ENCODE measurements around the gene SLC22A4.

Gene SLC22A4

DNA sequence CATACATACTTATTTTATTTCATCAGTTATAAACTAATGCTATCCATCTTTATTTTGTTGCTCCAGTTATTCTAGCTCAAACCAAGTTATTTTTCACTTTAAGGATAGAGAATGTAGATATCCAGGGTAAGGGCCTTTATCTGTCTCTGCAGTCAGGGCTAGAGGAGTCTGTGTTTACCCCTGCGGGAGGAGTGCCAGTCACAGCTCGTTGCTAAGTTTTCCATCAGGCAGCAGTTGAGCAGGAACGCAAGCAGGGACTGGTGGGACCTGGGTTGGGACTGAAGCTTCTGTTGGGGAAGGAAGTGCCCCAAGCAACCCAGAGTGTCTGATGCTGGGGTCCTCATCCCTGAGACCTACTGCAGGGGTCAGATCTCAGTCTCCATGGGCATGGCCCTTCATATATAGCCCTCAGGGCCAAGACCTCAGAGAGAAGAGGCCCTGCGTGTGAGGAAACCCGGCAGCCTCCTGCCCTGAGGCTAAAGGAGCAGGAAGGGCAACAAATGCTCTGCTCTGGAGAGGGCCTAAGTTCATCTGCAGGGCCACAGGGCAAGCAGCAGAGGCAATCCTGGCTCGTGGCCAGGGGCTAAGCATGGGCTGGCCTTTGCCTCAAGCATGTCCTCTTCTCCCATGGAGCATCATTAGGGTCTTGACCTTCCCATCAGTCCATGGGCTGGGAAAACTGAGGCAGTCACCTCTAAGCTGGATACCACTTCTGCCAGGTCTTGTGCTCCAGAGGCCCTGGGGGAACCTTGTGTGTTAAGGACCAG lies 6.6 kb downstream of the SLC22A4 start:
- DNase-seq (ENCODE audit: low read depth), result no peak

DNA sequence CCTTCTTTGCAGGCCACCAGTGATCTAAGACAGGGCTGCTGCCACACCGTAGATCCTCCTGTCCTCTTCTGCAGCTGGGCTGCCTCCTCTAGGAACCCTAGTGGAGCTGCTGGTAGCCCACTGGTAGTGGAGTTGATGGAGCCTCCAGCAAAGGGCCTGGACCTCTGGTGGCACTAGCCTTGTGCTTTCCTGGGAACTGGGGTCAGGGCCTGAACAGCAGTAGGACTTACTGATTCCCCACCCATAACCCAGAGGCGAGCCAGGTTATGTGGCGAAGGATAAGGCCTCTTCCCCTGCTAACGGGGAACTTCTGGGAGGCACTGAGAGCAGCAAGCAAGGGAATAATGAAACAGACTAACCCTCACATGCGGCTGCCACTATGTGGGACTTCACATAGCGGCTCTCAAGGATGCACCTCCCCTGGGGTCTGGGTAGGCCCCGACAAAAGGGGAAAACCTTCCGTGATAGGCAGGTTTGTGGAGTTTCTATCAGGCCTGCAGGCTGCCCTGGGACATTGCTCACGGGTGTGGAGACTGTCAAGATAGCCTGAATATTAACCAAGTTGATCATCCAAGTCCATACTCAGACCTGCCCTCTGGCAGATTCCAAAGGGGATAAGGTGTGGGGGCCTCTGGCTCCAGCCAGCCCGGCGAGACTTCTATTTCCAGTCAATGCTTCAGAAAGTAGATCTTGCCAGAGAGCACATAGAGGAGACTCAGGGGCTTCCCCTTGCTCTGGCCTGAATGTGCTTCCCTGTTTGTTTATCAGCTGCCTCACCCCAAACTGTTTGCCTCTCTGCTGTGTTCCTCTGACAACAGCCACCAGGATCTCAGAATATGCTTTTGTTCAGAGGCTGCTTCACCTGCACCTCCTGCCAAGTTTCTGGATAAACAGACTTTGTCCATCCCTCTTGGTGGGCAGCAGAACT lies 7.4 kb downstream of the SLC22A4 start:
- no peak for DNase-seq (ENCODE audit: low read depth)

- no peak for DNase-seq (ENCODE audit: low read depth)
Observed at GRCh38 chr5:132302413-132302812, 8.2 kb downstream of the SLC22A4 start.

DNA sequence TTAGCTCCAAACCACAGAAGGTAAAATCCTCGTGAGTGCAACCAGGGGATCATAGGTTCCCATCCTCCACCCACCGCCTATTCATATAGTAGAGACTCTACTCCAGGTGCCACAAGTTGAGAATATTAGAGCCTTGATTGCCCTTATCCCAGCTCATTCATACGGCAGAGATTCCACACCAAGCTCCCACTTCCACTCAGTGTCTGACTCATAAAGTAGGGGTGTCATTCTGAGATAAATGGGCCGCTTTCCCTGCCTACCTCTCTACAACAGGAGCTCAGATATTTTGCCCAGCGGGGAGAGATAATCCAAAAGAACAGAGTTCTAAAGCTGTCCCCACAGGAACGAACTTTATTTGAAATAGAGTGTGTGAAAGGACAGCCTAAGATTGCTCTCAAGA lies 9.4 kb downstream of the SLC22A4 start:
- DNase-seq (ENCODE audit: low read depth), result no peak

DNA sequence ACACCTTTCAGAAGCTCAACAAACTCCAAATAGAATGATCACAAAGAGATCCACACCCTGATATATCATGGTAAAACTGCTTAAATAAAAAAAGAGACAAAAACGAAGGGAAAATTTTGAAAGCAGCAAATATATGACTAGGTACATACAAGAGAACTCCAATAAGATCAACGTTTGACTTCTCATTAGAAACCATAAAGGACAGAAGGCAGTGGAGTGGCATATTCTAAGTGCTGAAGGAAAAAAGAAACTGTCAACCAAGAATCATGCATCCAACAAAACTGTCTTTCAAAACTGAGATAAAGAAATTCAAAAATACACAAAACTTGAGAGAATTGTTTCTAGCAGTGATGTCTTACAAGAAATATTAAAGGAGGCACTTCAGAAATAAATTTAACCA lies 11.2 kb downstream of the SLC22A4 start:
- no peak for DNase-seq (ENCODE audit: low read depth)

- DNase-seq (ENCODE audit: low read depth), result no peak
Observed at GRCh38 chr5:132308701-132309100, 14.5 kb downstream of the SLC22A4 start.

- DNase-seq (ENCODE audit: low read depth), result no peak
Observed at GRCh38 chr5:132309679-132310078, 15.5 kb downstream of the SLC22A4 start.

GRCh38 chr5:132310141-132310834 lies 16.1 kb downstream of the SLC22A4 start:
- DNase-seq (ENCODE audit: low read depth), result no peak

DNA sequence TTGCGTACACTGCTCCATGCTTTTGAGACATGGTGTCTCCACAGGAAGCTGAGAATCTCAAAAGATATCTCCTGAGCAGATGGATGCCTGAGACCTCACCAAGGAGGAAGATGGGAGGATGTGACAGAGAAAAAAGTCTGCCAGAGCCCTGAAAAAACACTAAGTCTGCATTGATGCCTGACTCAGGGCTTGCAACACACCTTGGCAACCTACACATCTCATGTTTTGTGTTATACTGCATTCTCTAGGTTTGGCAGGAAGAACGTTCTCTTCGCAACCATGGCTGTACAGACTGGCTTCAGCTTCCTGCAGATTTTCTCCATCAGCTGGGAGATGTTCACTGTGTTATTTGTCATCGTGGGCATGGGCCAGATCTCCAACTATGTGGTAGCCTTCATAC lies 19.2 kb downstream of the SLC22A4 start:
- no peak for DNase-seq (ENCODE audit: low read depth)

GRCh38 chr5:132313961-132314432 lies 19.8 kb downstream of the SLC22A4 start:
- no peak for DNase-seq (ENCODE audit: low read depth)

- DNase-seq (ENCODE audit: low read depth), result no peak
Observed at GRCh38 chr5:132315529-132316067, 21.4 kb downstream of the SLC22A4 start.

- no peak for DNase-seq (ENCODE audit: low read depth)
Observed at GRCh38 chr5:132319975-132320374, 25.8 kb downstream of the SLC22A4 start.

- no peak for DNase-seq (ENCODE audit: low read depth)
Observed at GRCh38 chr5:132321109-132321721, 27.0 kb downstream of the SLC22A4 start.

GRCh38 chr5:132322266-132322665 lies 28.1 kb downstream of the SLC22A4 start:
- no peak for DNase-seq (ENCODE audit: low read depth)

DNA sequence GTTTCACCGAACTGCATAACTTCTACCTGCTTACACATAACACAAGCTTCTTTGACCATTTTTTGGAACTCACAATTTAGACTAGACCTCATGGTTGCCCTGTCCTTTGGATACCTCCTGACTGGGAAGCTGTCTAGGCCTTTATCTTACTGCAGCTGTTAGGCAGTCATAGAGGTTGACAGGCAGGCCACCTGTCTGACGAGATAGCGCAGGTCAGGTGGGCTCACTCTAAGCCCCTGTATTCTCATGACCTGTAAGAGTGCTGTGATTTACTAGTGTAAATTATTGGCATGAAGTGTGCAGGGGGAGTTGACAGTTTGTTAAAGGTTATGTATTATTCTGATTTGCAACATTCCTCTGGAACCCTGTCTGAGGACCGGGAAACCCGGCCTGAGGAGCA lies 29.0 kb downstream of the SLC22A4 start:
- no peak for DNase-seq (ENCODE audit: low read depth)

DNA sequence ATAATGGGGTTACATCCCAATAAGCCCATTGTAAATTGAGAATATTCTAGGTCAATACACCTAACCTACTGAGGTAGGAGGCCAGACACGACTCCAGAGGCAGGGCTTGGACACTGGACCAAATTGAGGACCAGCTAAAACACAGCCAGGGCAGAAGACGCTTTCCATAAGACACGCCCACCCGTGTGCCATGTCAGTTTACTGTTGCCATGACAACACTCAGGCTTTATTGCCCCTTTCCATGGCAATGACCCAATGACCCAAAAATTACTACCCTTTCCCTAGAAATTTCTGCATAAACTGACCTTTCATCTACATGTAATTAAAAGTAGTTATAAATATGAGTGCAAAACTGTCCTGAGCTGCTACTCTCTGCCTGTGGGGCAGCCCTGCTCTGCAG lies 31.5 kb downstream of the SLC22A4 start:
- DNase-seq (ENCODE audit: low read depth), result no peak

DNA sequence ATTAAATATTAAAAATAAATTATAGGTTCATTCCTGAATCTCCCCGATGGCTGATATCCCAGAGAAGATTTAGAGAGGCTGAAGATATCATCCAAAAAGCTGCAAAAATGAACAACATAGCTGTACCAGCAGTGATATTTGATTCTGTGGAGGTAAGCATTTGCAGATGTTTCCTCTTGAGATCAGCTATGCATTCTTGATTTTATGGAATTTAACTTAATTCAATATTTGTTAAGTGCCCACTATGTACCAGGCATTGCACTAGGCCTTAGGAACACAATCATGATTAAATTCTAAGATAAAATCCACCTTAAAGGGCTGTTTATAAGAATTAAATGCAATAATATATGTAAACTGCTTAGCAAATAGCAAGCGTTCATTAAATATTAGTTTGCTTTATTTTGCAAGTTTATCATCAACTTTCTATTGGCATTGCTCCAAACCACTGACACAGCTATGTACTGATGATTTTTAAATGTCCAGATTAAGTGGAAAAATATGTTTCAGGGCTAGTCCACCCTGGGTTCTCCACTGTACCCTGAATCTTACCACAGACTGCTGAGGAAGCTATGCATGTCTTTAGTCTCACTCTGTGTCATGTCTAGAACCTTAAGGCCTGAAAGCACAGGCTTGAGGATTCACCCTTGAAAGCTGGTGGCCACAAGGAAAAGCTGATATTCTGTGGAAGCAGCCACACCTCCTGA lies 33.2 kb downstream of the SLC22A4 start:
- DNase-seq (ENCODE audit: low read depth), result no peak

- DNase-seq (ENCODE audit: low read depth), result no peak
Observed at GRCh38 chr5:132334812-132335211, 40.6 kb downstream of the SLC22A4 start.

DNA sequence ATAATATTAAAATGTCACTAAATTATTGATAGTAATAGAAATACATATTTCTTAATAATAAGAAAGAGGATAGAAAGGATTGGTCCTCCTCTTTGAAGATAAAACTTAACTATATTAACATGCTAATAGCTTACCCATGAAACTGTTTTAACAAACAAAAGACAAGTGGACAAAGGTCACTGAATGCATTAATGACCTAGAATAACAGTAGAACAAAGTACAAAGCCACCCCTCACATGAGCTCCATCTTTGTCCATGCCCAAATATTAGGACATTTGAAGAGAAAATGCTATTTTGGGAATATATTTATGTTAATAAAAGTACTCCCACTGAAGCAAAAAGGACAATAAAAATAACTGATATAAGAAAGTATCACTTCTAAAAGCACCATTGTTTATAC lies 41.2 kb downstream of the SLC22A4 start:
- DNase-seq (ENCODE audit: low read depth), result no peak

GRCh38 chr5:132339502-132339901 lies 45.3 kb downstream of the SLC22A4 start:
- no peak for DNase-seq (ENCODE audit: low read depth)
